Measurements from ENCODE around the gene PLXNA4.

- TF ChIP-seq POLR2AphosphoS5 (IDR thresholded peaks at IDR 0.05; ENCODE audit: low read depth, low read length) (no peak), POLR2A (IDR thresholded peaks at IDR 0.05; ENCODE audit: low read depth, low read length) (no peak), TAF1 (IDR thresholded peaks at IDR 0.05; ENCODE audit: borderline replicate concordance, low read depth, low read length) (no peak)
These were observed 279.4 kb downstream of the PLXNA4 start for GRCh38 chr7:132296820-132297219.

All from GM12892 (cell line).